ENCODE results near the gene DBP.

The DBP gene

GRCh38 chr19:48611872-48612271 is 25.3 kb downstream of the DBP start:
- DNase-seq (ENCODE audit: low read depth in 2 of 2), result no peak

DNA sequence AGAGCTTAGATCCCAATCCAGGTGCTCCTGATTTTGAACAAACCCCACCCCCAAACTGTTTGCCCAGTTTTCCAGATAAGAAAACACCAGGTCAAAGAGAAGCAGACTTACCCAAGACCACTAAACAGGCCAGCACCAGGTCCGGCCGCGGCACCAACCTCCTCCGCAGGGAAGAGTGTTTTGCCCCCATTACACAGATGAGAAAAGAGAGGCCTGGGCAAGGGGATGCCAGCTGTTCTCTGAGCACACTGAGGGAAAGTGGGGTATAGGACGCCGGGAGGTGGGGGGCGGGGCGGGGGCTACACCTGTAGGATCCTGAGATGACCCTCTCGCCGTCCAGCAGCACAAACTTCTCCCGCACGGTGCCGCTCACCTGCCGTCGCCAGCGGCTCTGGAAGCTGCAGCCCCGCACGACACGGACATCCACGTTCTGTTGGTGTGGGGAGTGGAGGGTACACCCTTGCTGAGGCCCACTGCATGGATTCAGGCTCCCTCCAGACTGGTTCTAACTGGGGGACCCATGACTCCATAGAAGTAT is 27.5 kb downstream of the DBP start:
- DNase-seq (ENCODE audit: low read depth in 2 of 2), result no peak

DNA sequence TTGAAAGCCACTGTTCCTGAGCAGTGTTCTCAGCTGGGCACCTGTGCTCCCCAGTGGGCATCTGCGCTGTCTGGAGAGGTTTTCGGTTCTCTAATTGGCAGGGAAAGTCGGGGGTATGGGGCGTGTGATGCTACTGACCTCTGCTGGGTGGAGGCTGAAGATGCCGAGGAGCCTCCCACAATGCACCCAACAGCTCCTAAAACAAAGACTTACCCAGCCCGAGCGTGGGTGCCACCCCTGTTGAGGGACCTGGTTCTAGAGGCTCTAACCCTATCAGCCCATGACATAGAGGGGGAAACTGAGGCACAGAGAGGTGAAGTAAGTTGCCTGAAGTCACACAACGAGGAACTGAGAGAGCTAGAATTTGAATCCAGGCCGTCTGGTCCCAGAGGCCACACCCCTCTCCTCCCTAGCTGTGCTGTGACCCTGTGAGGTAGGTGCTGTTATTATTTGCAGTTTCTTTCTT is 28.3 kb downstream of the DBP start:
- DNase-seq (ENCODE audit: low read depth in 2 of 2), result no peak

- no peak for DNase-seq (ENCODE audit: low read depth in 2 of 2)
Observed at GRCh38 chr19:48607359-48607755, 29.8 kb downstream of the DBP start.

GRCh38 chr19:48606463-48607358 is 30.5 kb downstream of the DBP start, which contains the start of gene SPACA4:
TSS of gene SPACA4 (plus strand) at chr19:48606742. CDS start at chr19:48606979, 237 bp downstream.
- DNase-seq (ENCODE audit: low read depth in 2 of 2), result no peak

- no peak for DNase-seq (ENCODE audit: low read depth in 2 of 2)
Observed at GRCh38 chr19:48603850-48604249, 33.3 kb downstream of the DBP start.

DNA sequence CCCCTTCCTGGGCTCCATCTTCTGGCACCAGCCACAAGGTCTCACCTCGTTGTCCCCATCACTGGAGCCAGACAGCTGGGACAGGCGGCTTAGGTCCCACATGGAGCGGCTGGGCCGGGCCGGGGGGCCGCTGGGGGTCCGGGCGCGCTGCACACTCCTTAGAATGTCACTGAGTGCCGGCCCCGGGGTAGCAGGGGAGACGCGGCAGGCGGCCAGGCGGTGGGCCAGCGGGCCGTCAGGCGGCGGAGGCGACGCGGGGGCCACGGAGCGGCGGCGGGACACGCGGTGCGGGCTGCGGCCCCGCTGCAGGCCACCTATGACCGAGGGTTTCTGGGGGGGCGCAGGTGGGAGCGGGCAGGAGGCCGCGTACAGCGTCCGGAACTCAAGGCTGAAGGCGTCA is 33.7 kb downstream of the DBP start:
- no peak for DNase-seq (ENCODE audit: low read depth in 2 of 2)

GRCh38 chr19:48603001-48603400 is 34.2 kb downstream of the DBP start:
- no peak for DNase-seq (ENCODE audit: low read depth in 2 of 2)

- no peak for DNase-seq (ENCODE audit: low read depth in 2 of 2)
Observed at GRCh38 chr19:48600679-48601417, 36.3 kb downstream of the DBP start.

GRCh38 chr19:48598996-48599700 is 38.0 kb downstream of the DBP start:
- no peak for DNase-seq (ENCODE audit: low read depth in 2 of 2)

DNA sequence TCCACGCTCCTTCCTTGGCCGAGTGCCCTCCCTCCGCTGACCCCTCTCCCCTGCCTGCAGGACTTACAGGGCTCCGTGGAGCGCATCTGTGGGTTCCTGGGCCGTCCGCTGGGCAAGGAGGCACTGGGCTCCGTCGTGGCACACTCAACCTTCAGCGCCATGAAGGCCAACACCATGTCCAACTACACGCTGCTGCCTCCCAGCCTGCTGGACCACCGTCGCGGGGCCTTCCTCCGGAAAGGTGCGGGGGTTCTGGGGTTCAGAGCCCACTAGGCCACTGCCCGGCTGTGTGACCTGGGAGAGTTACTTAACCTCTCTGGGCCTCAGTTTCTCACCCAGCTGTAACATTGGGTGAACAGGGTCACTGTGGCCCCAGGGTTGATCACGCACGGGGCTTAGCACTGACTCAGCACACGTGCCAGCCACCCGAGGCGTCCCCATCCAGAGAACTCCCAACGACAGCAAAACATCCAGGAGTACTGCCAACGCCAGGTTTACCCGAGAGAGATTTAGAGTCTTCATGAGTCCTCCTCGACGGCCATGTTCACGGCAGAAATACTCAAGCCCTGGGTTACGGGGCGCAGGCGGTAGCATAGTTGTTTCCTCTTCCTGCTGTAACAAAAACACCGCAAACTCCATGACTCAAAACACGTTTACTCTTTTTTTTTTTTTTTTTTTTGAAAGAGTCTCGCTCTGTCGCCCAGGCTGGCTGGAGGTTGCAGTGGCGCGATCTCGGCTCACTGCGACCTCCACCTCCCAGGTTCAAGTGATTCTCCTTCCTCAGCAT is 40.3 kb downstream of the DBP start:
- no peak for DNase-seq (ENCODE audit: low read depth in 2 of 2)

DNA sequence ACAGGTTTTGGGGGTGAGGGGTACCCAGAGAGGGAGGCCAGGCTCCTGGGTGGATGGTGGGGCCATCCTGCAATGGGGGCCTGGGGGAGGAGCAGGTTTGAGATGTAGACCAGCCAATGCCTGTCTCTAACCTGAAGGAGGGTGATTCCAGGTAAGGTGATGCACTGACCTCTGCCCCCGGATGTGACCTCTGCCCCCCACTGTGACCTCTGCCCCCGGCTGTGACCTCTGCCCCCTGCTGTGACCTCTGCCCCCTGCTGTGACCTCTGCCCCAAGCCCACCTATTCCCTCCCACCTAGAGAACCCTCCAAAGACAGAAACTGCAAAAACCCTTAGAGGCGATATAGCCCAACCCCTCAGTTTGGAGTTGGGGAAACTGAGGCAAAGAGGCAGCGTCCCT is 40.9 kb downstream of the DBP start:
- DNase-seq (ENCODE audit: low read depth in 2 of 2), result no peak

GRCh38 chr19:48595833-48596232 is 41.3 kb downstream of the DBP start:
- no peak for DNase-seq (ENCODE audit: low read depth in 2 of 2)

GRCh38 chr19:48595171-48595570 is 42.0 kb downstream of the DBP start:
- no peak for DNase-seq (ENCODE audit: low read depth in 2 of 2)

DNA sequence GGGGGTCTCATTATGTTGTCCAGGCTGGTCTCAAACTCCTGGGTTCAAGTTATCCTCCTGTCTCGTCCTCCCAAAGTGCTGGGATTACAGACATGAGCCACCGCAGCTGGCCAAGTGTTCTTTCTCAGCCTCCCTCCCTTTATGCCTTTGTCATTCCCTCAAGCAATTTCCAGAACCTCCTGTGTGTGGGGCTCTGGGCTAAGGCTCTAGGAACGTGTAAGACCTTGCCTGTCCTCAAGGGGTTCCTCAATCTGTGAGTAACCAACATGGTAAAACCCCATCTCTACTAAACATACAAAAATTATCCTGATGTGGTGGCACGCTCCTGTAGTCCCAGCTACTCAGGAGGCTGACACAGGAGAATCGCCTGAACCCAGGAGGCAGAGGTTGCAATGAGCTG is 46.2 kb downstream of the DBP start:
- DNase-seq (ENCODE audit: low read depth in 2 of 2), result no peak

DNA sequence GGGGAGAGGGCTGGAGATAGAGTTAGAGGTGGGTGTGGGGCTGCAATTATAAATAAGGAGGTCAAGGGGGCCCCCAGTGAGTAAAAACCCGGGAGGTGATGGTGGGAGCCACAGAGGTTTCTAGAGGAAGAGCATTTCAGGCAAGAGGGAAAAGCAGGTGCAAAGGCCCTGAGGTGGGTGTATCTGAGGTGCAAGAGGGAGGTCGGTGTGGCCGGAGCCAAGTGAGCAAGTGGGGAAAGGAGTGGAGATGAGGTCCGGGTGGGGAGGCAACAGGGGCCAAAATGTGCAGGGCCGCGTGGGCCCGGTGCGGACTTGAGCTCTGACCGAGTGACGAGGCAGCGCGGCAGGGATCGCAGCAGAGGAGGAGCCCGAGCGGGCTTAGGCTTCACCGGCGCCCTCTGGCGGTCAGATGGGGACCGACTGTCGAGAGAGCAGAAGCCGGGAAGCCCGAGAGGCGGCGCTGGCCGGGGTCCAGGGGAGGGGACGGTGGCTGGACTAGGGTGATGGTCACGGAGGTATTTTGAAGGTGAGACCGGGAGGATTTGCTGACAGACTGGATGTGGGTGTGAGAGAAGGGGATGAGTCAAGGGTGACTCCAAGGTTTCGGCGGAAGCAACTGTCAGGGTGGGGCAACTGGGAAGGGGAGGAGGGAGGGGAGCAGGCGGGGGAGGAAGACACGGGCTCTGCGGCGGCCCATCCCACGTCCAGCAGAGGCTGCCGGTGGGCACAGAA is 48.3 kb downstream of the DBP start:
- DNase-seq (ENCODE audit: low read depth in 2 of 2), result peak; percentile 66 to 77

DNA sequence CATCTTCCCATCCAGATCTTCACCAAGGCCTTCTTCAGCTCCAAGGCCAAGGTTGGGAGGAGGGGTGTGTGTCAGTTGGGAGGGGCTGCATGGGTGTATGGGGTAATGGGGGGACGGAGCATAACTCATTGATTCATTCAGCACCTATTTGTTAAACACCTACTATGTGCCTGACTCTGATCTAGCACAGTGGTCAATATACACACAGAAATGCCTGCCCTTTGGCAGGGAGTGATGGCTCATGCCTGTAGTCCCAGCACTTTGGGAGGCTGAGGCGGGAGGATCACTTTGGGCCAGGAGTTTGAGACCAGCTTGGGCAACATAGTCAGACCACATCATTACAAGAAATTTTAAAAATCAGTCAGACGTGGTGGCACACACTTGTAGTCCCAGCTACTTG is 49.8 kb downstream of the DBP start:
- no peak for DNase-seq (ENCODE audit: low read depth in 2 of 2)

DNA sequence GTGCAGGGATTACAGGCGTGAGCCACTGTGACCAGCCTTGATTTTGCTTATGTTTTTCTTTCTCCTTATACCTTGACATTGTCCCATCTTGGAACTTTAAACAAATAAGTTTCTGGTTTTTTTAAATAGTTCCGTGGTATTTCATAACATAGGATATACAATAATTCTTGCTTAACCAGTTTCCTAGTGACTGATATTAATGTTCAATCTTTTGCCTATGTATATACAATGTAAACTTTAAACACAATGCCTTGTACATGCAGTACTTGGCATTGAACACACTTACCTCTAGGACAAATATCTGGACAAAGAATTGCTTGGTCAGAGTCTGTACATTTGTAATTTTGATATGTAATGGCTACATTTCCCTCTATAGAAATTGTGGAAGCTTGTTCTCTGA is 55.0 kb downstream of the DBP start:
- no peak for DNase-seq (ENCODE audit: low read depth in 2 of 2)

All from stimulated activated CD4-positive, alpha-beta T cell treated with anti-CD3 and anti-CD28 coated beads, Interleukin-1b, Interleukin-23, amount 100 ng/mL, for 1 hour (primary cell).